GM12892 (cell line): ENCODE measurements around the gene ZBTB20.

Source experiments
- POLR2A ChIP-seq: IDR thresholded peaks from 2 replicates; pipeline ENCODE4 v1.6.1; 2011; ENCODE audit warnings: low read depth, low read length, control low read depth
- TAF1 ChIP-seq: IDR thresholded peaks from 2 replicates; pipeline ENCODE4 v1.6.1; 2011; ENCODE audit warnings: low read depth, mild to moderate bottlenecking, control low read depth, low read length, borderline replicate concordance

- no peak for TF ChIP-seq POLR2A
- no peak for TF ChIP-seq TAF1
Measured at GRCh38 chr3:114528517-114528916, 618.6 kb downstream of the ZBTB20 start.
